Pancreas (tissue), 10 donors: Measurements from ENCODE around the gene DOCK7. TPM values are rescaled to one million over a fixed set of nuclear protein-coding genes. Genes with fewer than 3 reads are reported as not detected.

Source experiments
- ATAC-seq, 4 donors: fragments of 200-7000 bp; cut with Tn5 transposase; one replicate each; pipeline versions ENCODE4 v1.8.0 to v1.9.1; 2020; ENCODE audit warnings: mild to moderate bottlenecking in 4 of 4, moderate library complexity in 4 of 4
- DNase-seq, 6 donors: peaks; one replicate each; pipeline ENCODE4 v3.0.0-alpha.2; 2020
- FAIRE-seq: peaks from 2 replicates; lab custom pipeline; 2012; peaks lifted over from hg19 to GRCh38; lab: Jason Lieb, UNC
- H3K27ac ChIP-seq, 4 donors: fragments of 200-600 bp; sonication (generic); 1 replicate in 3 of 4; 2 replicates in 1 of 4; pipeline versions ENCODE4 v1.5.0 to v1.8.0; 2020
- H3K27me3 ChIP-seq, 4 donors: fragments of 200-600 bp; one replicate each; pipeline ENCODE4 v1.8.0; 2021
- H3K36me3 ChIP-seq, 3 donors: fragments of 200-600 bp; sonication (generic) in 1 of 3; one replicate each; pipeline versions ENCODE4 v1.5.0 to v1.8.0; 2020 to 2021
- H3K4me1 ChIP-seq, 3 donors: fragments of 200-600 bp; one replicate each; pipeline ENCODE4 v1.8.0; 2021
- H3K4me3 ChIP-seq, 4 donors: fragments of 200-600 bp; sonication (generic) in 2 of 4; one replicate each; pipeline versions ENCODE4 v1.5.0 to v1.8.0; 2020 to 2021
- H3K9me3 ChIP-seq, 4 donors: fragments of 200-600 bp; one replicate each; pipeline ENCODE4 v1.8.0; 2021
- WGBS, 2 donors: extraction: QIAGEN DNeasy Blood & Tissue Kit; methylation state at CpG; one replicate each; pipeline ENCODE4 v1.1.7; 2013; 5-methylcytosine and 5-hydroxymethylcytosine counted together
- intact Hi-C, 3 donors: fragments of 100-400 bp; cut with DNase I; formaldehyde crosslinking; loops; one replicate each; pipeline versions ENCODE4 v1.11.1 to v1.14.2; 2022
- polyA plus RNA-seq, 2 donors: library from polyadenylated mRNA; stranded (reverse); fragments of 200-250 nt; gene quantifications; one replicate each; pipeline ENCODE4 v1.2.3, GENCODE V29; 2013
- total RNA-seq, 6 donors: library from RNA; stranded (reverse); fragmentation: NEBNext Ultra II Directional in 4 of 6; extraction: Animal tissue kit (Norgen Biotek cat#: 25700) in 4 of 6; gene quantifications; one replicate each; pipeline versions ENCODE4 v1.2.1 to v1.2.4, GENCODE V29; 2021 to 2023
- TF ChIP-seq, protein P1 (sequence below), 4 donors: fragments of 200-600 bp; sonication (generic) in 3 of 4; IDR thresholded peaks; one replicate each; pipeline versions ENCODE4 v1.5.0 to v1.8.0; 2021; ENCODE audit warnings: antibody characterized with exemption in 4 of 4
- donor health status: healthy with polysubstance abuse.
- donor health status: DM: no; HTN: no; CAD: no; lungs with moderate emphysema.
- donor health status: DM: no; HTN: no; CAD: no.
- donor health status: control.
- donor health status: control.
- donor health status: Bipolar disorder and iron deficiency.
- donor health status: DM: yes; HTN: yes; CAD: no.
- donor health status: DM: no; HTN: no; CAD: no.
- donor health status: DM: no; HTN: no; CAD: no.
- donor health status: DM: yes; HTN: yes; CAD: no.

The DOCK7 gene
- total and polyA plus RNA-seq, 8 donors, result 4.4 to 22.5 (median 12.8) TPM

DNA sequence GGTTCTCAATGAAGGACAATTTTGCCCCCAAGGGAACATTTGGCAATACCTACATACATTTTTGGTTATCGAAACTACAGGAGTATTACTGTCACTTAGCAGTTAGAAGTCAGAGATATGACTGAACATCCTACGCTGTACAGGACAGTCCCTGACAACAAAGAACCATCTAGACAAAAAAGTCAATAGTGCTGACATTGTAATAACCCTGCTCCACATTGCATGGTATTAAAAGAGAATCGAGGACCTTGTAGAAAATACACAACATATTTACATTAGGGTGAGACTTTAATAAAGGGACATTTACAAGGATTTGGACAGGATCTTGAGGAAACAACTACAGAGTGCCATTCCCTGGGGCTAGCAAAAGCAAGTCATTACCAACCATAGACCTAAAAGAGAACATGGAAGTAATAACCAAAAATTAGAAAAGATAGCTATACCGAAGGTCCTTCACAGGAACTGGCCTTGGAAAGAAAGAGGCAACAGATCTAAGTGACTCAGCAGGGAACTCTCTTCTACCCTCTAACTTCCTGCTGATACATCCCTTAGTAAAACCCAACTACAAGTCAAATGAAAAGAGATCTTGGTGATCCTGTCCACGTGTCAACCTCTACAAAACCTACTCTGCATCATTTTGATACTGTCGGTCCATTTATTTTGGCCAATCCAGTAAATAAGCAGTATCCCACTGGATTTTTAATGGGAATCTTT, 50.6 kb downstream of the DOCK7 start:
- intact Hi-C loops, result no loop called here
- TF ChIP-seq, protein P1, sequence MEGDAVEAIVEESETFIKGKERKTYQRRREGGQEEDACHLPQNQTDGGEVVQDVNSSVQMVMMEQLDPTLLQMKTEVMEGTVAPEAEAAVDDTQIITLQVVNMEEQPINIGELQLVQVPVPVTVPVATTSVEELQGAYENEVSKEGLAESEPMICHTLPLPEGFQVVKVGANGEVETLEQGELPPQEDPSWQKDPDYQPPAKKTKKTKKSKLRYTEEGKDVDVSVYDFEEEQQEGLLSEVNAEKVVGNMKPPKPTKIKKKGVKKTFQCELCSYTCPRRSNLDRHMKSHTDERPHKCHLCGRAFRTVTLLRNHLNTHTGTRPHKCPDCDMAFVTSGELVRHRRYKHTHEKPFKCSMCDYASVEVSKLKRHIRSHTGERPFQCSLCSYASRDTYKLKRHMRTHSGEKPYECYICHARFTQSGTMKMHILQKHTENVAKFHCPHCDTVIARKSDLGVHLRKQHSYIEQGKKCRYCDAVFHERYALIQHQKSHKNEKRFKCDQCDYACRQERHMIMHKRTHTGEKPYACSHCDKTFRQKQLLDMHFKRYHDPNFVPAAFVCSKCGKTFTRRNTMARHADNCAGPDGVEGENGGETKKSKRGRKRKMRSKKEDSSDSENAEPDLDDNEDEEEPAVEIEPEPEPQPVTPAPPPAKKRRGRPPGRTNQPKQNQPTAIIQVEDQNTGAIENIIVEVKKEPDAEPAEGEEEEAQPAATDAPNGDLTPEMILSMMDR (IDR thresholded peaks at IDR 0.05), result no peak

DNA sequence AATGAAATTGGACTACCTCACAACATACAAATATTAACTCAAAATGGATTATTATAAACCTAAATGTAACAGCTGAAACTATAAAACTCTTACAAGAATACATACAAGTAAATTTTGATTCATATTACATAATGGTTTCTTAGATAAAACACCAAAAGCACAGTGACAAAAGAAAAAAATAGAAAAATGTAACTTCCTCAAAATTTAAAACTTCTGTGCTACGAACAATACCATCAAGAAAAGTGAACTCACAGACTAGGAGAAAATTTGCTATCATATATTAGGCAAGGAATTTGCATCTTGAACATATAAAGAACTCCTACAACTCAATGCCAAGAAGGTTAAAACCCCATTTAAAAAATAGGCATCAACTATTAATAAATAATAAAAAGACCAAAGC, 59.7 kb downstream of the DOCK7 start:
- DNase-seq (no peak), FAIRE-seq (peak; percentile 63), ATAC-seq (no peak)
- Histone ChIP-seq H3K27me3 (no peaks in the 10 kb centered on the region), H3K4me1 (no peaks in the 10 kb centered on the region), H3K4me3 (no peak overlapping the region), H3K9me3 (no peaks in the 10 kb centered on the region), H3K27ac (no peak overlapping the region), H3K36me3 (peaks cover 0 to 11% (median 0%) of the 10 kb centered on the region in 3 donors)
- TF ChIP-seq, protein P1 (IDR thresholded peaks at IDR 0.05), result no peak
- 92 to 95% methylated on average over 1 of the region's 1 CpG for WGBS, 2 donors
- intact Hi-C loops, result no loop called here

More for the DNA sequence above, 50.6 kb downstream of the DOCK7 start:
- peaks cover 0 to 16% (median 0%) of the 10 kb centered on the region in 3 donors for H3K36me3 ChIP-seq
- WGBS, 2 donors, result 90 to 96% methylated on average over 6 of the region's 6 CpGs
- no peak for ATAC-seq
- H3K4me1 ChIP-seq, result no peaks in the 10 kb centered on the region
- no peak for DNase-seq
- peaks cover 0 to 3% (median 0%) of the 10 kb centered on the region in 4 donors for H3K27me3 ChIP-seq
- no peak overlapping the region for H3K4me3 ChIP-seq
- H3K27ac ChIP-seq, result no peak overlapping the region
- no peaks in the 10 kb centered on the region for H3K9me3 ChIP-seq
- FAIRE-seq, result no peak

DNA sequence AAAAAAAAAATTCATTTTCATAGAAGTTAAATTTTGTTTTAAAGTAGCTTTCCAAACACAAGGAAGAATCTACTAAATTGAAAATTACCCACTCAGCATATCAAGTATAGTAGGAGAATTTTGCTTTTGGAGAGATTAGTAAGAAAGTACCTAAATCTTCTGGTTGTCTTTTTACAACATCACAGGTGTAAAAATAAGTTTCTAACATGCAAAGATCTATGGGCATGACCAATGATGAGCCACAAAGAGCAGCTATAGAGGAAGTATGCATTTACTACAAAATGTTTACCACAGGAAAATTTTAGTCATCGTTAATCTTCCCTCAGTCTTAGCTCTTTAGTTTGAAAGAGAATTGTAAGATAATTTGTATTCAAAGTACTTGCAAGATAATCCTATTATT, 62.8 kb downstream of the DOCK7 start:
- H3K27ac ChIP-seq, result no peak overlapping the region
- WGBS, 2 donors, result 95 to 98% methylated on average over 1 of the region's 1 CpG
- TF ChIP-seq, protein P1 (IDR thresholded peaks at IDR 0.05), result no peak
- no peaks in the 10 kb centered on the region for H3K27me3 ChIP-seq
- no peaks in the 10 kb centered on the region for H3K4me1 ChIP-seq
- no peaks in the 10 kb centered on the region for H3K36me3 ChIP-seq
- DNase-seq (no peak), FAIRE-seq (peak; percentile 17), ATAC-seq (no peak)
- no peak overlapping the region for H3K4me3 ChIP-seq
- no peaks in the 10 kb centered on the region for H3K9me3 ChIP-seq
- intact Hi-C loops, result no loop called here

DNA sequence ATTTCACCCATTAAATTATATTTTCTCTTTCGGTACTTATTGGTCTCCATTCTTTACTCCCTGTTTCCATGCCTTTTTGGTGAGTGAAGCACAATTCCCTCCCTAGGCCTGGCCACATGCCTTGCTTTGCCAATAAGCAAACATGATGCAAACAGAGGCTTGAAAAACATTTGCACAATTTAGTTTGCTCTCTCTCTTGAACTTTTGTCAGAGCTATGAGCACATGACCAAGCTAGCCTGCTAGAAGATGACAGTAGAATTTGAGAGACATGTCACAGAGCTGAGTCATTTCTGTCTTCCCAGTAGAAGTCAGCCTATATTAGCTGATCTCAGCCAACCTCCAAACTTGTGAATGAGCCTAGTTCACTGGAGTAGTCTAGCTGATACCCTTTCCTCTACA, 66.3 kb downstream of the DOCK7 start:
- TF ChIP-seq, protein P1 (IDR thresholded peaks at IDR 0.05), result no peak
- Histone ChIP-seq H3K4me3 (no peak overlapping the region), H3K27me3 (no peaks in the 10 kb centered on the region), H3K4me1 (no peaks in the 10 kb centered on the region), H3K27ac (no peak overlapping the region), H3K36me3 (no peaks in the 10 kb centered on the region), H3K9me3 (no peaks in the 10 kb centered on the region)
- DNase-seq (peak in 1 of 6 donors; percentile 23), FAIRE-seq (no peak), ATAC-seq (peak; percentile 53 to 87 (median 82))
- WGBS, 2 donors, result 97% methylated on average over 1 of the region's 1 CpG
- intact Hi-C loops, result no loop called here

DNA sequence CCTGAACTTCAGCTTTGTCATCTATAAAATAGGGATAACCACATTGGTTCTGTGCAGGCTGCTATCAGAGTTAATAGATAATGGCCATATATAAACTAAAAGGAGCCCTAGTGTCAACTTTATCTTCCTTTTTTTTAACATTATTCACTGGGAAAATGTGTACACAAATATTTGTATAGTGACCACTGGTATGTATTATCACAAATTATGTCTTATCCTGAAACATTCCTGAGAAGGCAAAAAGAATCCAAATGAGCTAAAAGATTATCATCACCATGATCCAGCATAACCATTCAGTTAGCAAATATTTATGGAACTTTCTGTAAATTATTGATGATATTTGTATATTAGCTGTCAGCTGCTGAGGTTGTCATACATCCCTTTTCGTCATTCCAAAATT, 74.3 kb downstream of the DOCK7 start:
- no peak for DNase-seq
- no peak for FAIRE-seq
- TF ChIP-seq, protein P1 (IDR thresholded peaks at IDR 0.05), result no peak
- H3K36me3 ChIP-seq, result no peaks in the 10 kb centered on the region
- no peaks in the 10 kb centered on the region for H3K4me1 ChIP-seq
- H3K27ac ChIP-seq, result no peak overlapping the region
- no peaks in the 10 kb centered on the region for H3K9me3 ChIP-seq
- 55 to 72% methylated on average over 1 of the region's 1 CpG for WGBS, 2 donors
- no peak overlapping the region for H3K4me3 ChIP-seq
- intact Hi-C loops, result no loop called here
- ATAC-seq, result no peak
- H3K27me3 ChIP-seq, result no peaks in the 10 kb centered on the region
